Testis (tissue), 2 donors: ENCODE measurements around the gene CACNA1D.

Source experiments
- POLR2A ChIP-seq: fragments of 450-650 bp; IDR thresholded peaks from one replicate; pipeline ENCODE4 v1.6.1; 2017; ENCODE audit warnings: antibody characterized with exemption, mild to moderate bottlenecking, moderate library complexity
- TF ChIP-seq, protein P1 (sequence below), 3 experiments: fragments of 450-650 bp in 2 of 3; fragments of 200-600 bp in 1 of 3; sonication (generic) in 1 of 3; IDR thresholded peaks; one replicate each; pipeline ENCODE4 v1.5.1; 2016 to 2019; ENCODE audit warnings: antibody characterized with exemption in 3 of 3, mild to moderate bottlenecking in 2 of 3, moderate library complexity in 1 of 3

DNA sequence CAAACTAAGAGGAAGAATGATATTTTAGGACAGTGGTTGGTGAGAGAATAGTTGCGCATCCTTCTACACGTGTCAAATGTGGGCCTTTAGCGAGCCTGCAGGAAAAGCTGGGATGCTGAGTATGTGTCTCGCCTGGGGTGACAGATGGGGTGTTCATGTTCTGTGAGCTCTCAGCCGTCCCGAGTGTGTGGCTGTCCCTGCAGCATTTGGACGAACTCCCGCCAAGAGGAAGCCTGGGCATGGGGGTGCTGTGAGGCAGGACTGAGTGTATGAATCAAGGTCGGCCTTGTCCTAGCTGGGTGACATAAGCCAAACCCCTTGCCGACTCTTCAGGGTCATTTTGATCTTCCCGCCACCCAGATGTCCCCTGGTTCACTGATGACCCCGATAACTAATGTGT is 94.8 kb downstream of the CACNA1D start:
- TF ChIP-seq, protein P1, sequence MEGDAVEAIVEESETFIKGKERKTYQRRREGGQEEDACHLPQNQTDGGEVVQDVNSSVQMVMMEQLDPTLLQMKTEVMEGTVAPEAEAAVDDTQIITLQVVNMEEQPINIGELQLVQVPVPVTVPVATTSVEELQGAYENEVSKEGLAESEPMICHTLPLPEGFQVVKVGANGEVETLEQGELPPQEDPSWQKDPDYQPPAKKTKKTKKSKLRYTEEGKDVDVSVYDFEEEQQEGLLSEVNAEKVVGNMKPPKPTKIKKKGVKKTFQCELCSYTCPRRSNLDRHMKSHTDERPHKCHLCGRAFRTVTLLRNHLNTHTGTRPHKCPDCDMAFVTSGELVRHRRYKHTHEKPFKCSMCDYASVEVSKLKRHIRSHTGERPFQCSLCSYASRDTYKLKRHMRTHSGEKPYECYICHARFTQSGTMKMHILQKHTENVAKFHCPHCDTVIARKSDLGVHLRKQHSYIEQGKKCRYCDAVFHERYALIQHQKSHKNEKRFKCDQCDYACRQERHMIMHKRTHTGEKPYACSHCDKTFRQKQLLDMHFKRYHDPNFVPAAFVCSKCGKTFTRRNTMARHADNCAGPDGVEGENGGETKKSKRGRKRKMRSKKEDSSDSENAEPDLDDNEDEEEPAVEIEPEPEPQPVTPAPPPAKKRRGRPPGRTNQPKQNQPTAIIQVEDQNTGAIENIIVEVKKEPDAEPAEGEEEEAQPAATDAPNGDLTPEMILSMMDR (IDR thresholded peaks at IDR 0.05) = no peak
- TF ChIP-seq POLR2A = no peak
